Measurements from ENCODE around the gene RPS6KA5. TPM values are rescaled to one million over a fixed set of nuclear protein-coding genes. Genes with fewer than 3 reads are reported as not detected.

The RPS6KA5 gene
- total RNA-seq, 1 donor from 2014 or later, result 1.0 TPM

- no peak for FAIRE-seq
- H3K4me3 Mint-ChIP-seq (ENCODE audit: unreplicated experiment), result no peak overlapping the region
Measured at GRCh38 chr14:91012045-91012444, 48.4 kb downstream of the RPS6KA5 start.

GRCh38 chr14:91010153-91010533 is 50.3 kb downstream of the RPS6KA5 start:
- Mint-ChIP-seq H3K4me1 (ENCODE audit: low read depth, unreplicated experiment) (no peaks in the 10 kb centered on the region), H3K36me3 (ENCODE audit: low read depth, unreplicated experiment) (no peaks in the 10 kb centered on the region), H3K27me3 (ENCODE audit: low read depth, unreplicated experiment) (no peaks in the 10 kb centered on the region), H3K4me3 (ENCODE audit: unreplicated experiment) (no peak overlapping the region), H3K9me3 (ENCODE audit: unreplicated experiment) (no peaks in the 10 kb centered on the region), H3K27ac (ENCODE audit: unreplicated experiment) (no peak overlapping the region)
- Histone ChIP-seq H3K27me3 (ENCODE audit: insufficient read depth, low read length) (no peaks in the 10 kb centered on the region), H2AFZ (ENCODE audit: low read depth, low read length) (no peak overlapping the region), H3K36me3 (ENCODE audit: insufficient read depth, low read length) (no peaks in the 10 kb centered on the region), H3K9ac (ENCODE audit: low read length) (no peak overlapping the region), H4K20me1 (ENCODE audit: insufficient read depth, low read length) (no peaks in the 10 kb centered on the region), H3K4me1 (ENCODE audit: insufficient read depth, low read length) (no peaks in the 10 kb centered on the region), H3K9me3 (ENCODE audit: insufficient read depth, low read depth, low read length) (no peaks in the 10 kb centered on the region), H3K79me2 (ENCODE audit: insufficient read depth, low read length) (no peaks in the 10 kb centered on the region), H3K4me3 (ENCODE audit: insufficient read depth, low read depth, low read length) (no peak overlapping the region), H3K27ac (ENCODE audit: low read depth, low read length) (no peak overlapping the region), H3K4me2 (ENCODE audit: low read length) (no peak overlapping the region)
- TF ChIP-seq CTCF (IDR thresholded peaks at IDR 0.05; ENCODE audit: insufficient read depth, low read depth, low read length) (no peak), EZH2 (IDR thresholded peaks at IDR 0.05; ENCODE audit: insufficient read depth, low read length) (no peak)
- FAIRE-seq (no peak), DNase-seq (ENCODE audit: low read depth) (no peak)

More at GRCh38 chr14:91012045-91012444, 48.4 kb downstream of the RPS6KA5 start:
- no peak overlapping the region for H3K4me2 ChIP-seq (ENCODE audit: low read length)
- no peaks in the 10 kb centered on the region for H3K4me1 ChIP-seq (ENCODE audit: insufficient read depth, low read length)
- H3K4me1 Mint-ChIP-seq (ENCODE audit: low read depth, unreplicated experiment), result no peaks in the 10 kb centered on the region
- no peak overlapping the region for H3K27ac Mint-ChIP-seq (ENCODE audit: unreplicated experiment)
- no peak for TF ChIP-seq CTCF (IDR thresholded peaks at IDR 0.05; ENCODE audit: insufficient read depth, low read depth, low read length)
- TF ChIP-seq EZH2 (IDR thresholded peaks at IDR 0.05; ENCODE audit: insufficient read depth, low read length), result no peak
- no peak for DNase-seq (ENCODE audit: low read depth)
- H3K79me2 ChIP-seq (ENCODE audit: insufficient read depth, low read length), result no peaks in the 10 kb centered on the region
- no peaks in the 10 kb centered on the region for H3K36me3 ChIP-seq (ENCODE audit: insufficient read depth, low read length)
- no peaks in the 10 kb centered on the region for H3K27me3 ChIP-seq (ENCODE audit: insufficient read depth, low read length)
- H3K9ac ChIP-seq (ENCODE audit: low read length), result no peak overlapping the region
- H3K27me3 Mint-ChIP-seq (ENCODE audit: low read depth, unreplicated experiment), result no peaks in the 10 kb centered on the region
- H3K9me3 ChIP-seq (ENCODE audit: insufficient read depth, low read depth, low read length), result no peaks in the 10 kb centered on the region
- H3K27ac ChIP-seq (ENCODE audit: low read depth, low read length), result no peak overlapping the region
- no peaks in the 10 kb centered on the region for H3K36me3 Mint-ChIP-seq (ENCODE audit: low read depth, unreplicated experiment)
- no peak overlapping the region for H2AFZ ChIP-seq (ENCODE audit: low read depth, low read length)
- no peaks in the 10 kb centered on the region for H3K9me3 Mint-ChIP-seq (ENCODE audit: unreplicated experiment)
- H4K20me1 ChIP-seq (ENCODE audit: insufficient read depth, low read length), result no peaks in the 10 kb centered on the region
- H3K4me3 ChIP-seq (ENCODE audit: insufficient read depth, low read depth, low read length), result no peak overlapping the region

- FAIRE-seq, result no peak
- no peaks in the 10 kb centered on the region for H3K27me3 Mint-ChIP-seq (ENCODE audit: low read depth, unreplicated experiment)
- Histone ChIP-seq H3K27ac (ENCODE audit: low read depth, low read length) (no peak overlapping the region), H3K4me3 (ENCODE audit: insufficient read depth, low read depth, low read length) (no peak overlapping the region), H3K4me1 (ENCODE audit: insufficient read depth, low read length) (no peaks in the 10 kb centered on the region), H3K9me3 (ENCODE audit: insufficient read depth, low read depth, low read length) (no peaks in the 10 kb centered on the region), H3K27me3 (ENCODE audit: insufficient read depth, low read length) (no peaks in the 10 kb centered on the region), H3K36me3 (ENCODE audit: insufficient read depth, low read length) (no peaks in the 10 kb centered on the region), H2AFZ (ENCODE audit: low read depth, low read length) (no peak overlapping the region), H3K9ac (ENCODE audit: low read length) (no peak overlapping the region), H4K20me1 (ENCODE audit: insufficient read depth, low read length) (no peaks in the 10 kb centered on the region), H3K4me2 (ENCODE audit: low read length) (no peak overlapping the region), H3K79me2 (ENCODE audit: insufficient read depth, low read length) (no peaks in the 10 kb centered on the region)
- H3K27ac Mint-ChIP-seq (ENCODE audit: unreplicated experiment), result no peak overlapping the region
- no peaks in the 10 kb centered on the region for H3K36me3 Mint-ChIP-seq (ENCODE audit: low read depth, unreplicated experiment)
- no peak overlapping the region for H3K4me3 Mint-ChIP-seq (ENCODE audit: unreplicated experiment)
- TF ChIP-seq CTCF (IDR thresholded peaks at IDR 0.05; ENCODE audit: insufficient read depth, low read depth, low read length), result no peak
- TF ChIP-seq EZH2 (IDR thresholded peaks at IDR 0.05; ENCODE audit: insufficient read depth, low read length), result no peak
- no peaks in the 10 kb centered on the region for H3K4me1 Mint-ChIP-seq (ENCODE audit: low read depth, unreplicated experiment)
- DNase-seq (ENCODE audit: low read depth), result no peak
- no peaks in the 10 kb centered on the region for H3K9me3 Mint-ChIP-seq (ENCODE audit: unreplicated experiment)
Measured at GRCh38 chr14:91009501-91010152, 50.8 kb downstream of the RPS6KA5 start.

Measured in astrocyte (in vitro differentiated cells and primary cell).